ENCODE data around the gene PPP1R16B. TPM values are rescaled to one million over a fixed set of nuclear protein-coding genes. Genes with fewer than 3 reads are reported as not detected.

Gene PPP1R16B
- total RNA-seq, 1 donor from 2014 or later, result 5.3 TPM

DNA sequence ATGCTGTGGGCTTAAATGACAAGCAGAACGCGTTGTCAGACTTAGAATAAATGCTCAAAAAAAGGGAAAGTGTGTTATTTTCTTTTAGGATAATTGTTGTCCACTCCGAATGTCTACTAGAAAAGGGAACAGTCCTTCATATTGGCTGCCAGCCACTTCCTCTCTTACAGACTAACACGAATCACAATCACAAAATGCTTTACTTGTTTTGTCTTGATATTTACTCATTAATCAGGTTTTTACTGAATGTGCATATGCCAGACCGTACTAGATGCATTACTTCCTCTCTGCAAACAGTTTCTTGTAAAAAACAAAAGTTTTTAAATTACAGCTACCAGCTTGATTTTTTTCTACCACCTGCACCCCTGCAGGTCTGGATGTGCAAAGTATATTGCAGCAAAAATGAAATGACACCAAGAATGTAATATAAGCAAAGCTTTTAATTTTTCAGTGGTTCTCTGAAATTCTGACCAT, 157.5 kb downstream of the PPP1R16B start:
- TF ChIP-seq, protein P1, sequence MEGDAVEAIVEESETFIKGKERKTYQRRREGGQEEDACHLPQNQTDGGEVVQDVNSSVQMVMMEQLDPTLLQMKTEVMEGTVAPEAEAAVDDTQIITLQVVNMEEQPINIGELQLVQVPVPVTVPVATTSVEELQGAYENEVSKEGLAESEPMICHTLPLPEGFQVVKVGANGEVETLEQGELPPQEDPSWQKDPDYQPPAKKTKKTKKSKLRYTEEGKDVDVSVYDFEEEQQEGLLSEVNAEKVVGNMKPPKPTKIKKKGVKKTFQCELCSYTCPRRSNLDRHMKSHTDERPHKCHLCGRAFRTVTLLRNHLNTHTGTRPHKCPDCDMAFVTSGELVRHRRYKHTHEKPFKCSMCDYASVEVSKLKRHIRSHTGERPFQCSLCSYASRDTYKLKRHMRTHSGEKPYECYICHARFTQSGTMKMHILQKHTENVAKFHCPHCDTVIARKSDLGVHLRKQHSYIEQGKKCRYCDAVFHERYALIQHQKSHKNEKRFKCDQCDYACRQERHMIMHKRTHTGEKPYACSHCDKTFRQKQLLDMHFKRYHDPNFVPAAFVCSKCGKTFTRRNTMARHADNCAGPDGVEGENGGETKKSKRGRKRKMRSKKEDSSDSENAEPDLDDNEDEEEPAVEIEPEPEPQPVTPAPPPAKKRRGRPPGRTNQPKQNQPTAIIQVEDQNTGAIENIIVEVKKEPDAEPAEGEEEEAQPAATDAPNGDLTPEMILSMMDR (IDR thresholded peaks at IDR 0.05; ENCODE audit: partially characterized antibody, unreplicated experiment), result no peak
- Mint-ChIP-seq H3K27ac (ENCODE audit: unreplicated experiment) (peak overlapping the region; percentile 99), H3K4me1 (ENCODE audit: low read depth, unreplicated experiment) (peaks cover 12% of the 10 kb centered on the region), H3K9me3 (ENCODE audit: unreplicated experiment) (peaks cover 2% of the 10 kb centered on the region), H3K4me3 (ENCODE audit: unreplicated experiment) (peak overlapping the region; percentile 99), H3K27me3 (ENCODE audit: unreplicated experiment) (peaks cover 5% of the 10 kb centered on the region), H3K36me3 (ENCODE audit: unreplicated experiment) (no peaks in the 10 kb centered on the region)
- DNase-seq, result no peak

DNA sequence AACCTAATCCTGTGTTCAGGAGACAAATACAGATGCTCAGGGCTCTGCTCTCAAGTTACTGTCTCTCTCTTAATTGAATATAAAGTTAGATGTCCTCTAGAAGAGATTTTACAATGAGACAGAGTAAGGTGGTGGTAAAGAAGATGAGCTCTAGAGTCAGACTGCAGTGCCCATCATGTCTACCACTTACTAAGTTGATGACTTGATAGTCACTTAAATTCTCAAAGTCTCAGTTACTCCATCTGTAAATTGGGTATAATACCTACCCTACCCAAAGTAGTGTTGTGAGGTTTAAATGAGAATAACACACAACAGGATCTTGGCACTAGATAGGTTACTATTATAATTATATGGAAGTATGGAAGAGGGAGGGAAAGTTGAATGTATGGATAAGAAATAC, 158.2 kb downstream of the PPP1R16B start:
- H3K27me3 Mint-ChIP-seq (ENCODE audit: unreplicated experiment), result peaks cover 5% of the 10 kb centered on the region
- H3K27ac Mint-ChIP-seq (ENCODE audit: unreplicated experiment), result no peak overlapping the region
- no peak for DNase-seq
- no peaks in the 10 kb centered on the region for H3K36me3 Mint-ChIP-seq (ENCODE audit: unreplicated experiment)
- TF ChIP-seq, protein P1 (IDR thresholded peaks at IDR 0.05; ENCODE audit: partially characterized antibody, unreplicated experiment), result no peak
- H3K9me3 Mint-ChIP-seq (ENCODE audit: unreplicated experiment), result peaks cover 2% of the 10 kb centered on the region
- peaks cover 12% of the 10 kb centered on the region for H3K4me1 Mint-ChIP-seq (ENCODE audit: low read depth, unreplicated experiment)
- no peak overlapping the region for H3K4me3 Mint-ChIP-seq (ENCODE audit: unreplicated experiment)

DNA sequence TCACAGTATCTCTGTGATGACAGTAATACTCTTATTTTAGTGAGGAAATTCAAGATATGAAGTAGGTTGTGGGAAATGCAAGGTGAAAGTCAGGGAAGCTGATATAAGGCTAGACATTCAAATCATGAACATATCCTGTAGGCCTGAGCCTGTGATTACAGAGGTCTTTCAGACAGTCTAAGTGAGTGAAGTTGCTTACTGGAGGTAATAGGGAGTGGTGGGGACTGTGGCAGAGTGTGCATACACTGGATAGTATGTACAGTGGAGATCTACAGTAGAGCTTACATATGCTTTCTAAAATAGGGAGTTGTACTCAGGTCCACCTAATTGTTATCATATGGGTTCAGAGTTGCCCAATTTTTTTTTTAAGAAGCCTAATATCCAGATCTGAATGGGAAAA, 159.8 kb downstream of the PPP1R16B start:
- Mint-ChIP-seq H3K27me3 (ENCODE audit: unreplicated experiment) (peaks cover 5% of the 10 kb centered on the region), H3K36me3 (ENCODE audit: unreplicated experiment) (no peaks in the 10 kb centered on the region), H3K9me3 (ENCODE audit: unreplicated experiment) (peaks cover 2% of the 10 kb centered on the region), H3K4me1 (ENCODE audit: low read depth, unreplicated experiment) (peaks cover 12% of the 10 kb centered on the region), H3K4me3 (ENCODE audit: unreplicated experiment) (no peak overlapping the region), H3K27ac (ENCODE audit: unreplicated experiment) (no peak overlapping the region)
- DNase-seq, result no peak
- TF ChIP-seq, protein P1 (IDR thresholded peaks at IDR 0.05; ENCODE audit: partially characterized antibody, unreplicated experiment), result no peak

DNA sequence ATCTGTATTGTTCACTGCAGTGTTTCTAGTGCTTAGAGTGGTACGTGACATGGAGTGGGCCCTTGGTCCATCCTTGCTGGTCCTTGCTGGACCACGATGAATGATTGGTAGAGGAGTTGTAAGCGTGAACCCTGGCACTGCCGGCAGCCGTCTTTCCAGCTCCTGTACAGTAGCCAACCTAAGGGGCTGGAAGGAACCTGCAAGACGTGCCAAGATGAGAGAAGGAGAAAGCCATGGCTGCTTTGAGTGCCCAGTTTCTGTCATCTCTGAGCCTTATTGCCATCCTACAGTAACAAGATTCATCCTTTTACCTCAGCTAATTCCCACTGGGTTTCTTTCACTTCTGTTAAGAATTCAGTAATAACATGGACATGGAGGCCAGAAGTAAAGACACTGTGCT, 162.6 kb downstream of the PPP1R16B start:
- Mint-ChIP-seq H3K4me1 (ENCODE audit: low read depth, unreplicated experiment) (peaks cover 1% of the 10 kb centered on the region), H3K4me3 (ENCODE audit: unreplicated experiment) (no peak overlapping the region)

DNA sequence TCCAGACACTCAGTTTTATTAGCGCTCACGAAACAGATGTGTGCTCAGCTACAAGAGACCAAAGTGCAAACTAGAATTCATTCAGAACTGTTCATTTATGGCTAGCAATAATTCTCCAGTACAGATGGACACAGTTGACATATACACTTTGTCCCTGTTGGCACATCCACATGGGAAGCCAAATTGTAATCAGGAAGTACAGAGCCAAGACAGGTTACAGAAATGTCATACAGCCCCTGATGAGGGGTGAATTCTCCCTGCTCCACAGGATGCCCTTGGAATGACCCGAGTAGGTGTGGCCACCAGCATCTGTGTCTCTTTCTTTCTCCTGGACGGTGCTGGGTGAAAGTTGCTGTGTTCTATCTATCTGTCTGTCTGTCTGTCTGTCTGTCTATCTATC, 164.2 kb downstream of the PPP1R16B start:
- Mint-ChIP-seq H3K4me1 (ENCODE audit: low read depth, unreplicated experiment) (no peaks in the 10 kb centered on the region), H3K27me3 (ENCODE audit: unreplicated experiment) (no peaks in the 10 kb centered on the region), H3K4me3 (ENCODE audit: unreplicated experiment) (no peak overlapping the region), H3K27ac (ENCODE audit: unreplicated experiment) (no peak overlapping the region), H3K36me3 (ENCODE audit: unreplicated experiment) (no peaks in the 10 kb centered on the region), H3K9me3 (ENCODE audit: unreplicated experiment) (no peaks in the 10 kb centered on the region)
- DNase-seq, result no peak
- TF ChIP-seq, protein P1 (IDR thresholded peaks at IDR 0.05; ENCODE audit: partially characterized antibody, unreplicated experiment), result no peak

More for the DNA sequence above, 162.6 kb downstream of the PPP1R16B start:
- no peaks in the 10 kb centered on the region for H3K9me3 Mint-ChIP-seq (ENCODE audit: unreplicated experiment)
- TF ChIP-seq, protein P1 (IDR thresholded peaks at IDR 0.05; ENCODE audit: partially characterized antibody, unreplicated experiment), result no peak
- no peaks in the 10 kb centered on the region for H3K27me3 Mint-ChIP-seq (ENCODE audit: unreplicated experiment)
- no peaks in the 10 kb centered on the region for H3K36me3 Mint-ChIP-seq (ENCODE audit: unreplicated experiment)
- no peak overlapping the region for H3K27ac Mint-ChIP-seq (ENCODE audit: unreplicated experiment)
- DNase-seq, result no peak
